ENCODE results near the gene SERPINB11. TPM values are rescaled to one million over a fixed set of nuclear protein-coding genes. Genes with fewer than 3 reads are reported as not detected.
"Not testable (repeated sequence)": the region's sequence is repeated elsewhere in the genome, so short reads cannot be mapped to it uniquely, and the experiment has no call there.

The SERPINB11 gene, protein sequence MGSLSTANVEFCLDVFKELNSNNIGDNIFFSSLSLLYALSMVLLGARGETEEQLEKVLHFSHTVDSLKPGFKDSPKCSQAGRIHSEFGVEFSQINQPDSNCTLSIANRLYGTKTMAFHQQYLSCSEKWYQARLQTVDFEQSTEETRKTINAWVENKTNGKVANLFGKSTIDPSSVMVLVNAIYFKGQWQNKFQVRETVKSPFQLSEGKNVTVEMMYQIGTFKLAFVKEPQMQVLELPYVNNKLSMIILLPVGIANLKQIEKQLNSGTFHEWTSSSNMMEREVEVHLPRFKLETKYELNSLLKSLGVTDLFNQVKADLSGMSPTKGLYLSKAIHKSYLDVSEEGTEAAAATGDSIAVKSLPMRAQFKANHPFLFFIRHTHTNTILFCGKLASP
- not detected in 2 replicates for total RNA-seq (2014; rRNA removed; shearing (Covaris generic))

- H3K36me3 ChIP-seq (replicated peaks; ENCODE audit: control insufficient read depth, insufficient read depth, low read length): no peaks in the 10 kb centered on the region
- H3K27me3 ChIP-seq (ENCODE audit: control insufficient read depth, insufficient read depth, low read length): no peaks in the 10 kb centered on the region
- H3K4me3 ChIP-seq (ENCODE audit: insufficient read depth, low read depth, low read length): no peak within 1 kb of the TSS
- no peak for DNase-seq
These were observed at the start of gene SERPINB11 for GRCh38 chr18:63702660-63703059. SERPINB11 (plus strand) TSS chr18:63702960; CDS start chr18:63710194, 7,234 bp downstream.

- DNase-seq; H3K27me3 ChIP-seq (ENCODE audit: control insufficient read depth, insufficient read depth, low read length); H3K4me3 ChIP-seq (ENCODE audit: insufficient read depth, low read depth, low read length); H3K36me3 ChIP-seq (replicated peaks; ENCODE audit: control insufficient read depth, insufficient read depth, low read length): not testable (repeated sequence)
These were observed 43.8 kb upstream of the SERPINB11 start for GRCh38 chr18:63658920-63659319.

GRCh38 chr18:63661750-63662149, 41.0 kb upstream of the SERPINB11 start, which contains the start of gene SERPINB3:
SERPINB3 (minus strand) TSS chr18:63661893; CDS start chr18:63661216, 677 bp downstream.
- not testable (repeated sequence) for DNase-seq; H3K27me3 ChIP-seq (ENCODE audit: control insufficient read depth, insufficient read depth, low read length); H3K36me3 ChIP-seq (replicated peaks; ENCODE audit: control insufficient read depth, insufficient read depth, low read length); H3K4me3 ChIP-seq (ENCODE audit: insufficient read depth, low read depth, low read length)

DNA sequence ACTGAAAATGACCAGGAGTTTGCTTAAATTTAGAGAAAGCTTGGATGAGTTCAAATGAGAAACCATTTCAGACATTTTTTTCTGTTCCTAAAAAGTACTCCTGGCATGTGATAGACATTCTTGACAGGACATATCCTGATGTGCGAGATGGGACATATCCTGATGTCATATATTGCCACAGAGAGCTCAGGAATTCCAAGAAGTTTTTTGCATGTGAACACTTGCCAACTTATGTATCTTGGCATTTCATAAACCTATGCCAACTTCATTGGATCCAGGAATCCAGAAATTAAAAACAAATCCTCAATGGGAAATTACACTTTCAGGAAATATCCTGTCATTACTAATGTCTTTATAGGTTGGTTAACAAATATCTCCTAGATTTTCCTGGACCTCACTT, 38.2 kb upstream of the SERPINB11 start:
- Histone ChIP-seq H3K27me3 (ENCODE audit: control insufficient read depth, insufficient read depth, low read length) (no peaks in the 10 kb centered on the region), H3K36me3 (replicated peaks; ENCODE audit: control insufficient read depth, insufficient read depth, low read length) (no peaks in the 10 kb centered on the region), H3K4me3 (ENCODE audit: insufficient read depth, low read depth, low read length) (no peak overlapping the region)
- DNase-seq: no peak

DNA sequence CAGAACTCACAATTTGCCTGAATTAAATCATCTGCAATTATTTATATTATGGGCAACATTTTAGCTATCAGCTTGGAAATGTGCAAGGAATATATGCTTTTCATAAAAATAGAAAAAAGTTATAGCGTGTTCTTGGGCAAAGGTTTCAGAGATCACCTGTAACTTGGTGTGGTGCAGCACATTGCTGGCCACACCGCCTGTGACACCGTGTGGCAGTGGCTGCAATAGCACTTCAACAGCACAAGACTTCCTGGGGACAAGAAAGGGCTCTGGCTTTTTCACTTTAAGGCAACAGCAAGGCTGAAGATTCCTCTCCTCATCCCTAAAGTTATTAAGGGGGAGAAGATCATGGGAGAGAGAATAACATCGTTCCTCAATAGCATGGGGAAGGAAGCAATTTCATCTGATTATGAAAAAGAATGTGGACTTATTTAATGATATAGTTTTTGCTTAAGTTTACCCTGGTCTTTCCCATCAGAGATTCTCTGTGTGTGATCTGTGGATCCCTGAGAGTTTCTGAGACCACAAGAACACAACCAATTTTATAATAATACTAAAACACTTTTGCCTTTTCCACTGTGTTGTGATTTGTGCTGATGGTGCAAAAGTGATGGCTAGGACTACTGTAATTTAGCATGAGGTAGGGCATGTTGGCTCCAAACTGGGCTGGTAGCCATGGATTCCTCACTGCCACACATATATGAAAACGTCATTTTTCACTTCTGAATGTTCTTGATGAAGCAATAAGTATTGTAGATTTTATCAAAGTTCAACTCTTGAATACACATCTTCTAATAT, 26.0 kb upstream of the SERPINB11 start:
- Histone ChIP-seq H3K4me3 (ENCODE audit: insufficient read depth, low read depth, low read length) (no peak overlapping the region), H3K27me3 (ENCODE audit: control insufficient read depth, insufficient read depth, low read length) (no peaks in the 10 kb centered on the region), H3K36me3 (replicated peaks; ENCODE audit: control insufficient read depth, insufficient read depth, low read length) (no peaks in the 10 kb centered on the region)
- peak; percentile 5 for DNase-seq

DNA sequence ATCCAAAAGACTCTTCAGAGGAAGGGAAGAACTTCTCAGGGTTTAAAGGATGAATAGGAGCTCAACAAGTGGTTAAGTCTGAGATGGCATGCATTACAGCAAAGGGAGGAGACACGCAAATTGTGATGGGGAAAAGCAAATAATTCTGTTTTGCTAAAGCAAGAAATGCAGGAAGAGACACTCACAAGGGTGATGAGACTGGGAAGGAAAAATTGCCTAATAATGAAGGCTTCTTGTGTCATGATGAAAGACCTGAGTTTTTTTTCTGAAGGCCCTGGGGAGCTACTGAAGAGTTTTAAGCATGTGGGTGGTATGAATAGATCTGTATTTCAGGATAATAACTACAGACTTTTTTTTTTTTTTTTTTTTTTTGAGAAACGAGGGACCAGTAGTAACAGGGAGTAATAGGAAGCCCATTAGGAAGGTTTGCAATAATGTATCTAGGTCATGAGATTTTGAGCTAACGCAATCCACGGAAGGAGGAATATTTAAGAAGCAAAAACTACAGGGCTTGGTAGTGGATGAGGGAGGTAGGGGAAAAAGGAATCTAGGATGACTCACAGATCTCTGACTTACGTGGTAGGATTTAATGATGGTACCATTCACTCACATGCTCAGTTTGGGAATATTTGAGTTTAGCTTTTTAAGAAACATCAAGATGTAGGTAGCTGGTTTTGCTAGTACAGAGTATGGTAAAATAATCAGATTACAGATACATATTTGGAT, 25.1 kb upstream of the SERPINB11 start:
- DNase-seq: no peak
- Histone ChIP-seq H3K27me3 (ENCODE audit: control insufficient read depth, insufficient read depth, low read length) (no peaks in the 10 kb centered on the region), H3K36me3 (replicated peaks; ENCODE audit: control insufficient read depth, insufficient read depth, low read length) (no peaks in the 10 kb centered on the region), H3K4me3 (ENCODE audit: insufficient read depth, low read depth, low read length) (no peak overlapping the region)

- no peak for DNase-seq
- Histone ChIP-seq H3K4me3 (ENCODE audit: insufficient read depth, low read depth, low read length) (no peak overlapping the region), H3K36me3 (replicated peaks; ENCODE audit: control insufficient read depth, insufficient read depth, low read length) (no peaks in the 10 kb centered on the region), H3K27me3 (ENCODE audit: control insufficient read depth, insufficient read depth, low read length) (no peaks in the 10 kb centered on the region)
These were observed 22.7 kb upstream of the SERPINB11 start for GRCh38 chr18:63679820-63680606.

- H3K36me3 ChIP-seq (replicated peaks; ENCODE audit: control insufficient read depth, insufficient read depth, low read length): no peaks in the 10 kb centered on the region
- no peak overlapping the region for H3K4me3 ChIP-seq (ENCODE audit: insufficient read depth, low read depth, low read length)
- no peak for DNase-seq
- no peaks in the 10 kb centered on the region for H3K27me3 ChIP-seq (ENCODE audit: control insufficient read depth, insufficient read depth, low read length)
These were observed 21.1 kb upstream of the SERPINB11 start for GRCh38 chr18:63681449-63682340.

DNA sequence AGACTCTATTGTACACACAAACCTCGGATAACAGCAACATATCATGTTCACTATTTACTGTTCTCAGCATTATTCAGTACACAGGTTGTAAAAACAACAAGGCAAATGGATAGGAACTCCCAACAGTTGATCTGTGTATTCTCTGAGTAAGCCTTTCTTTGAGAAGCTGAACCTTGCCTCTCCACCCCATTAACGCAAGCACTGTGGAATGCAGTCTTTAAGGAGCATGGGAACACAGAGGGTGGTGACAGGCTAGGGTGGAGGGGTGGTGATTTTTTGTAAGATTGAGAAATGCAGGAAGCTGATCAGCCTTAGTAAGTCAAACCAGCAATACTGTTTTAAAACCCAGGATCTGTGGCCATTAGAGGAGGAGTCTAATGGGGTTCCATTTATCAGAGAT, 19.6 kb upstream of the SERPINB11 start:
- peak; percentile 2 for DNase-seq
- H3K27me3 ChIP-seq (ENCODE audit: control insufficient read depth, insufficient read depth, low read length): no peaks in the 10 kb centered on the region
- no peak overlapping the region for H3K4me3 ChIP-seq (ENCODE audit: insufficient read depth, low read depth, low read length)
- no peaks in the 10 kb centered on the region for H3K36me3 ChIP-seq (replicated peaks; ENCODE audit: control insufficient read depth, insufficient read depth, low read length)

GRCh38 chr18:63683890-63684289, 18.9 kb upstream of the SERPINB11 start:
- DNase-seq: no peak
- Histone ChIP-seq H3K4me3 (ENCODE audit: insufficient read depth, low read depth, low read length) (no peak overlapping the region), H3K27me3 (ENCODE audit: control insufficient read depth, insufficient read depth, low read length) (no peaks in the 10 kb centered on the region), H3K36me3 (replicated peaks; ENCODE audit: control insufficient read depth, insufficient read depth, low read length) (no peaks in the 10 kb centered on the region)

DNA sequence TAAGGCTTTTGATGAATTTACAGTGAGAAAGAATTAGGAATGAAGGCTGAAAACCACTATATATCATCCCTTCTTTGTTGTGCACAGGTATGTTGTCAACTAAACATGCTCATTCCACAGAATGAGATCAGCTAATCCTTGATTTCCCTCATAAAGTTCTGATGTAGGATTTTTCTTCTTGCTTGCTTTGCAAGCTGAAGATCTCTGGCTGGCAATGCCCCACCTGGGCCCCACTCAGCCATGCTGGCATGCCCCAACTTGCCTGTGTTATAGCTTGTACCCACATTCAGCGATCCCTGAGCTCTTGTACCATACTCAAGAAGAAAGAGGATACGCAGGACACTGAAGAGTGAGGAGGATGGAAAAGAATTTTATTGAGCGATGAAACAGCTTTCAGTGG, 18.0 kb upstream of the SERPINB11 start:
- Histone ChIP-seq H3K4me3 (ENCODE audit: insufficient read depth, low read depth, low read length) (no peak overlapping the region), H3K36me3 (replicated peaks; ENCODE audit: control insufficient read depth, insufficient read depth, low read length) (no peaks in the 10 kb centered on the region), H3K27me3 (ENCODE audit: control insufficient read depth, insufficient read depth, low read length) (no peaks in the 10 kb centered on the region)
- DNase-seq: no peak

DNA sequence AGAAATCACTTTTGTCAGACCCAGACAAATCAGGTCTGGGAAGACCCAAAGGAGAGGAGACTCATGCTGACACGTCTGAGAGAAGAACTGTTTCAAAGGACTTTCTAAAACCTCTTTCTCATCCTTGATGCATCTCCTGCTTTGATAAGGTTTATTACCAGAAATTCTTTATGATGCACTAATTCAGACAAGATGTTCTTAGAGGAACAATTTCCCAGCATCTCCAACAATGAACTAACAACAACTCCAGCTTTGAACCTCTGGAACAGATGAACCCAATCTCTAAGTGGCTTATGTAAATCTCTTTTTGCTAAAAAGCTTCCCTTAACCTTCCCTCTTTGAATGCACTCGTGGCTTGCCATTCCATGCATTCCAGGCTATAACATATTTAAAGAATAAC, 15.9 kb upstream of the SERPINB11 start:
- H3K27me3 ChIP-seq (ENCODE audit: control insufficient read depth, insufficient read depth, low read length): no peaks in the 10 kb centered on the region
- H3K36me3 ChIP-seq (replicated peaks; ENCODE audit: control insufficient read depth, insufficient read depth, low read length): no peaks in the 10 kb centered on the region
- no peak overlapping the region for H3K4me3 ChIP-seq (ENCODE audit: insufficient read depth, low read depth, low read length)
- DNase-seq: no peak

DNA sequence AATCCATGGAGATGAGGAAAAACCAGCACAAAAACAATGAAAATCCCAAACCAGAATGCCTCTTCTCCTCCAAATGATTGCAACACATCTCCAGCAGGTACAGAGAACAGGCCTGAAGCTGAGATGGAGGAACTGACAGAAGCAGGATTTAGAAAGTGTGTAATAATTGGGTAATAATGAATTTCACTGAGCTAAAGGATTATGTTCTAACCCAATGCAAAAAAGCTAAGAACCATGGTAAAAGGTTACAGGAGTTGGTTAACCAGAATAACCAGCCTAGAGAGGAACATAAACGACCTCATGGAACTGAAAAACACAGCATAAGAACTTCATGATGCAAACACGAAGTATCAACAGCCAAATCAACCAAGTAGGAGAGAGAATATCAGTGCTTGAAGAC, 13.7 kb upstream of the SERPINB11 start:
- no peak overlapping the region for H3K4me3 ChIP-seq (ENCODE audit: insufficient read depth, low read depth, low read length)
- no peaks in the 10 kb centered on the region for H3K27me3 ChIP-seq (ENCODE audit: control insufficient read depth, insufficient read depth, low read length)
- H3K36me3 ChIP-seq (replicated peaks; ENCODE audit: control insufficient read depth, insufficient read depth, low read length): no peaks in the 10 kb centered on the region
- DNase-seq: no peak

Measured in H7 (cell line).